T-helper 17 cell (primary cell): ENCODE data around the gene TJP1. TPM values are rescaled to one million over a fixed set of nuclear protein-coding genes. Genes with fewer than 3 reads are reported as not detected.
"Not testable (repeated sequence)": the region's sequence is repeated elsewhere in the genome, so short reads cannot be mapped to it uniquely, and the experiment has no call there.

ENCODE experiments used
- ATAC-seq: fragments of 150-1000 bp; cut with Tn5 transposase; 2 replicates; pipeline ENCODE4 v1.10.0; 2021; ENCODE audit warnings: mild to moderate bottlenecking, moderate library complexity
- DNase-seq, 3 donors: peaks; one replicate each; pipeline versions ENCODE4 v3.0.0 to v3.0.0-alpha.2; 2020 to 2021
- H3K9me3 ChIP-seq: one replicate; pipeline ENCODE4 v1.7.0; 2013; ENCODE audit warnings: low read length, mild to moderate bottlenecking; ENCODE audit not compliant: control insufficient read depth, poor library complexity, severe bottlenecking
- H3K27ac Mint-ChIP-seq: one replicate; pipeline ENCODE4 v1.8.0; 2022; ENCODE audit warnings: mild to moderate bottlenecking, moderate library complexity, mixed read lengths
- H3K27me3 Mint-ChIP-seq: one replicate; pipeline ENCODE4 v1.8.0; 2022; ENCODE audit warnings: mixed read lengths
- H3K36me3 Mint-ChIP-seq: one replicate; pipeline ENCODE4 v1.8.0; 2022; ENCODE audit warnings: low read depth, mixed read lengths
- H3K4me1 Mint-ChIP-seq: one replicate; pipeline ENCODE4 v1.8.0; 2022; ENCODE audit warnings: mild to moderate bottlenecking, mixed read lengths
- H3K4me3 Mint-ChIP-seq: one replicate; pipeline ENCODE4 v1.8.0; 2022; ENCODE audit warnings: mild to moderate bottlenecking, moderate library complexity, mixed read lengths
- total RNA-seq, 4 donors: library from RNA in 2 of 4; stranded (reverse) in 2 of 4; gene quantifications; one replicate each; pipeline ENCODE4 v1.2.3 and lab custom pipeline; 2022 to 2026

The TJP1 gene
- total RNA-seq, 2 donors from 2014 or later = 0.16 TPM; not detected in 1

DNA sequence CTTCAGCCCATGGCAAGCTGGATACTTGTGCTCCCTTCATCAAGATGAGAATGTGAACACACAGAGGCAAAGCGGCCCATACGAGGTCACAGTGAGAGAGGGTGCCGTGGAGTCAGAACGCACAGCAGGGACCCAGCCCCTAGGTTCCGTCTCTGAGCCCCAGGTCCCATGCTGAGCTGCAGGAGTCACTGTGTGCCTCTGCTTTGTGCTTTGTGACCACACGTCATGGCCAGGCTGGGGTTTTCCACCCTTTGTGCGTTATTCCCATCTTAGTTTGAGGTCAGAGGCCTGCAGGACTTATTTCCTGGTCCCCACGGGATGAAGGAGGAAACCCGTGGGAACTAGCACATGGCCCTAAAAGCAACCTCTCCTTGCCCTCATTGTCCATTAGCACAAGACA, 140.3 kb downstream of the TJP1 start:
- no peaks in the 10 kb centered on the region for H3K9me3 ChIP-seq

DNA sequence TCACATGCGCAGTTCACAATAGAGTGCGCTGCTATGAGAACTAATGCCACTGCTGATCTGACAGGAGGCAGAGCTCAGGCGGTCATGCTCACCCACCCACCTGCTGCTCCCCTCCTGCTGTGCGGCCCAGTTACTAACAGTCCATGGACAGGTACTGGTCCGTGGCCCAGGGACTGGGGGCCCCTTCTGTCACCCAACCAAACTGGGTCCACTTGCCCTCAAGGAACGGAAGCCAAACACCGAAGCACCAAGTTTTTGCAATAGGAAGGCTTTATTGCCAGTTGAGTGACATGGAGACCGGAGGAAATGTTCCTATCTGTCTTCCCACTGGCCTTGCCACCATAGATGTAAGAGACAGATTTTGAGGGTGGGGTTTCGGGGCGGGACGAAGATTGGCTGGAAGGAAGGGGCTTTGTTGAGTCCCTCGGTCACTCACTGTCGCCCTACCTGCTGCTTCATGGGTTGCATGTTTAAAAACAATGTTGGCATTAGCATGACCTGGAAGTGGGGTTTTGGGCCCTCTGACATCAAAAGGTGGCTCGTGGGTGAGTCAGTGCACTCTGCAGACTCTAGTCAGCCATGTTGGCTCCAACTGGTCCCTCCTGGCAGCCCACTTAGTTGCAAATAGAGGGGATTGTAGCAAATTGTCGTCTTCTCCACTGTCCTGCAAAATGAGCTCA, 141.0 kb downstream of the TJP1 start:
- no peak for DNase-seq
- Mint-ChIP-seq H3K4me1 (no peaks in the 10 kb centered on the region), H3K27ac (no peak overlapping the region), H3K36me3 (no peaks in the 10 kb centered on the region), H3K4me3 (no peak overlapping the region), H3K27me3 (peaks cover 33% of the 10 kb centered on the region)
- no peak for ATAC-seq
- H3K9me3 ChIP-seq = no peaks in the 10 kb centered on the region

More for the DNA sequence above, 140.3 kb downstream of the TJP1 start:
- Mint-ChIP-seq H3K27ac (no peak overlapping the region), H3K36me3 (no peaks in the 10 kb centered on the region), H3K4me3 (no peak overlapping the region), H3K27me3 (peaks cover 34% of the 10 kb centered on the region), H3K4me1 (no peaks in the 10 kb centered on the region)
- no peak for ATAC-seq
- no peak for DNase-seq

DNA sequence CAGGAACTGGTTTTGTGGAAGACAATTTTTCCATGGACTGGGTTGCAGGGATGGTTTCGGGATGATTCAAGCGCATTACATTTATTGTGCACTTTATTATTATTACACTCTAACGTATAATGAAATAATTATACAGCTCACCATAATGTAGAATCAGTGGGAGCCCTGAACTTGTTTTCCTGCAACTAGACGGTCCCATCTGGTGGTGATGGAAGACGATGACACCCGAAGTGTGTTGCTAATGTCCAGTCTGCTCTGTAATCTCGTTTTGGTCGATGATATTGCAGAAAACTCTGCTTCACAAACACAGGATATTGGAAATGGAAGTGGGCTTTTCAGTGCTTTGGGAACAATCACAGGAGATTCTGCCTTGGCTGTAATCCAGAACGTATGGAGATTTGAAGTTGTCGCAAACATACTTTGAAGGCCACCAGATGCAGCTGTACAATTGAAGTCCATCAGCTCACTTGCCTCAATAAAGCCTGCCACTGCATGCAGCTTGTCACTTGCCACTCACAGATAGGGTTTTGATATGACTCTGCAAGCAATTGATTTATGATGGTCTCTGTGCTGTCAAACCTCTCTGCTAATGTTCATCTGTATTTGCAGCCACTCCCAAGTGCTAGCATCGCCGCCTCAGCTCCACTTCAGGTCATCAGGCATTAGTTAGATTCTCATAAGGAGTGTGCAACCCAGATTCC, 141.7 kb downstream of the TJP1 start:
- Mint-ChIP-seq H3K4me1 (no peaks in the 10 kb centered on the region), H3K27ac (no peak overlapping the region), H3K27me3 (peaks cover 30% of the 10 kb centered on the region), H3K36me3 (no peaks in the 10 kb centered on the region), H3K4me3 (no peak overlapping the region)
- H3K9me3 ChIP-seq = no peaks in the 10 kb centered on the region
- DNase-seq = no peak
- no peak for ATAC-seq

- Mint-ChIP-seq H3K27me3 (peaks cover 37% of the 10 kb centered on the region), H3K4me1 (peaks cover 2% of the 10 kb centered on the region), H3K36me3 (peaks cover 2% of the 10 kb centered on the region), H3K27ac (no peak overlapping the region), H3K4me3 (no peak overlapping the region)
- ATAC-seq = no peak
- H3K9me3 ChIP-seq = no peaks in the 10 kb centered on the region
- DNase-seq = no peak
These were observed 143.7 kb downstream of the TJP1 start for GRCh38 chr15:29678504-29679034.

GRCh38 chr15:29677871-29678461, 144.3 kb downstream of the TJP1 start:
- peaks cover 43% of the 10 kb centered on the region for H3K27me3 Mint-ChIP-seq
- peaks cover 2% of the 10 kb centered on the region for H3K4me1 Mint-ChIP-seq
- ATAC-seq (no peak), DNase-seq (no peak)
- H3K36me3 Mint-ChIP-seq = peaks cover 2% of the 10 kb centered on the region
- no peak overlapping the region for H3K4me3 Mint-ChIP-seq
- no peak overlapping the region for H3K27ac Mint-ChIP-seq
- H3K9me3 ChIP-seq = no peaks in the 10 kb centered on the region

GRCh38 chr15:29677455-29677854, 144.8 kb downstream of the TJP1 start:
- peaks cover 2% of the 10 kb centered on the region for H3K4me1 Mint-ChIP-seq
- no peaks in the 10 kb centered on the region for H3K9me3 ChIP-seq

DNA sequence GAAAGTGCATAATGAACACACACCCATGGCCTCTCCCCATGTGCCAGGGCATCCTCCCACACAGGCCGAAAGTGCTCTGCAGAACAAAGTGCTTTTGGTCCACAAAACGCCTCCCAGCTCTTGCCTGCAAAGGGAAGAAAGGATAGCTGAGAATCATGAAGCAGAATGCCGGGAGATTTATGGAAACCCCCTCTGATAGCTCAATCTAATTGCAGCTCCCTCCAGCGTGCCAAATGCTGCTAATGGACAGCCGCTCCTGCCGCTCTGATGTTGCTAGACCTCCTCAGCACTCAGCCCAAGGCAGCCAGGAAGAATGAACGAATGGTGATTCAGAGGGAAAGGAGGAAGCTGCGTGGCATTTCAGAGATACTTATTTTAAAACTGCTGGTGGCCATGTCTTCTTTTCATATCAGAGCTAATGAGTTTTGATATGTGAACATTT, 145.3 kb downstream of the TJP1 start:
- Mint-ChIP-seq H3K4me3 (no peak overlapping the region), H3K27me3 (peaks cover 44% of the 10 kb centered on the region), H3K36me3 (peaks cover 2% of the 10 kb centered on the region), H3K4me1 (peaks cover 2% of the 10 kb centered on the region), H3K27ac (no peak overlapping the region)
- no peak for DNase-seq
- no peaks in the 10 kb centered on the region for H3K9me3 ChIP-seq
- ATAC-seq = no peak

More at GRCh38 chr15:29677455-29677854, 144.8 kb downstream of the TJP1 start:
- no peak for ATAC-seq
- DNase-seq = no peak
- peaks cover 44% of the 10 kb centered on the region for H3K27me3 Mint-ChIP-seq
- H3K36me3 Mint-ChIP-seq = peaks cover 2% of the 10 kb centered on the region
- H3K27ac Mint-ChIP-seq = no peak overlapping the region
- no peak overlapping the region for H3K4me3 Mint-ChIP-seq

DNA sequence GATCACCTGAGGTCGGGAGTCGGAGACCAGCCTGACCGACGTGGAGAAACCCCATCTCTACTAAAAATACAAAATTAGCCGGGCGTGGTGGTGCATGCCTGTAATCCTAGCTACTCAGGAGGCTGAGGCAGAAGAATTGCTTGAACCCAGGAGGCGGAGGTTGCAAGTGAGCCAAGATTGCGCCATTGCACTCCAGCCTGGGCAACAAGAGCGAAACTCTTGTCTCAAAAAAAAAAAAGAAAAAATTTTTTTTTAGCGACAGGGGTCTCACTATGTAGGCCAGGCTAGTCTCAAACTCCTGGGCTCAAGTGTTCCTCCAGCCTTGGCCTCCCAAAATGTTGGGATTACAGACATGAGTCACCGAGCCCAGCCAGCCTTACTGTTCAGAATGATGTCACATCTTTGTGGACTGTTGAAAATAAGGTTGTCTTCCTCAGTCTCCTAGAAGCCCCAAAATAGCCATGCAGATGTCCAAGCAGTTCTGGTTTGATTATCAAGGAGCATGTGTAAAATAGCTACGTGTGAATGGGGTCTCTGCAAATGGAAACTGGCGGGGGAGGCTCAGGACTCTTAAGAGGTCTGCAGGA, 145.8 kb downstream of the TJP1 start:
- DNase-seq, H3K27ac Mint-ChIP-seq, ATAC-seq, H3K4me3 Mint-ChIP-seq, H3K36me3 Mint-ChIP-seq, H3K4me1 Mint-ChIP-seq, H3K9me3 ChIP-seq: not testable (repeated sequence)
- peaks cover 44% of the 10 kb centered on the region for H3K27me3 Mint-ChIP-seq

DNA sequence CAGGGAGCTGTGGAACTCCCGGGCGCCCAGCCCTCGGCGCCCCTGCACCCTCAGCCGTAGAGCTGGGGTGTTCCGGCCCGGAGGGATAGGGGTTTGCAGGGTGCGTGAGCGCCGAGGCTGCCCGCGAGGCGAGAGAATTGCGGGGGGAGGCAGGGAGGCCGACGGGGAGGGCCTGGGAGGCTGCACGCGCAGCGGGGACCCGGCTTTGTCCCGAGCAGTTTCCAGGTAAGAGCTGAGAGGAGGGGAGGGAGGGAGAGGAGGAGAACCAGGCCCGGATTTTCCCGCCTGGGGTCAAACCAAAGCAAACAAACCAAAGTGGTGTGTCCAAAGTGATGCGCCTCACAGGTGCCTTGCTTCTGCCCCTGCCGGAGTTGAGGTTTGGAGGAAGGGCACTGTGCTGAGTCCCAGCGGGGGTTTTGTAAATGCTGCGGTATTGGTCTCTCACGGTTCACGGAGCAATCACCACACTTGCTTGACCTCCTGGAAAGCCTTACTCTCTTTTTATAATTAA, 146.4 kb downstream of the TJP1 start:
- no peak overlapping the region for H3K4me3 Mint-ChIP-seq
- peaks cover 2% of the 10 kb centered on the region for H3K4me1 Mint-ChIP-seq
- H3K27ac Mint-ChIP-seq = no peak overlapping the region
- H3K9me3 ChIP-seq = no peaks in the 10 kb centered on the region
- DNase-seq = no peak
- peaks cover 2% of the 10 kb centered on the region for H3K36me3 Mint-ChIP-seq
- no peak for ATAC-seq
- peaks cover 40% of the 10 kb centered on the region for H3K27me3 Mint-ChIP-seq

GRCh38 chr15:29674661-29675533, 147.4 kb downstream of the TJP1 start:
- Mint-ChIP-seq H3K4me3 (no peak overlapping the region), H3K27me3 (peaks cover 40% of the 10 kb centered on the region), H3K36me3 (peaks cover 2% of the 10 kb centered on the region), H3K4me1 (peaks cover 2% of the 10 kb centered on the region), H3K27ac (no peak overlapping the region)
- H3K9me3 ChIP-seq = no peaks in the 10 kb centered on the region
- DNase-seq (no peak), ATAC-seq (no peak)

DNA sequence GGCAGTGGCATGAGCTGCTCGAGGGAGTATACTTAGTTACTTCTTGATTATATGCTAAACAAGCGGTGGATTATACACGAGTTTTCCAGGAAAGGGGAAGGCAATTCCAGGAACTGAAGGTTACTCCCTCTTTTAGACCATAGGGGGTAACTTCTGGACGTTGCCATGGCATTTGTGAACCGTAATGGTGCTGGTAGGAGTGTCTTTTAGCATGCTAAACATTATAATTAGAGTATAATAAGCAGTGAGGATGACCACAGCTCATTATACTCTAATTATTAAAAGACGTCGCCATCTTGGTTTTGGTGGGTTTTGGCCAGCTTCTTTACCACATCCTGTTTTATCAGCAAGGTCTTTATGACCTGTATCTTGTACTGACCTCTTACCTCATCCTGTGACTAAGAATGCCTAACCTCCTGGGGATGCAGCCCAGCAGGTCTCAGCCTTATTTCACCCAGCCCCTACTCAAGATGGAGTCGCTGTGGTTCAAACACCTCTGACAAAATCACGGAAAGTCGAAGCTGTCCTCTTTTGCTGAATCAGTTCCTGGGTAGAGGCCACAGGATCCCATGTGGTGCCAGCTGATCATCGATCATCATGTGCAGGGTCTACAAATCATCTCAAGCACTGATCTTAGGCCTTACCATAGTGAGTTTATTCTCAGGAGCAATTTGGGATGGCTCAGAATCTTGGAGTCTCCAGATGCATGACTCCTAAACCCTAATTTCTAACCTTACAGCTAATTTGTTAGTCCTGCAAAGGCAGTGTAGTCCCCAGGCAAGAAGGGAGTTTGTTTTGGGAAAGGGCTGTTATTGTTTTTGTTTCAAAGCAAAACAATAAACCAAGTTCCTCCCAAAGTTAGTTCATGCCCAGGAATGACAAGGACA, 149.1 kb downstream of the TJP1 start:
- peaks cover 2% of the 10 kb centered on the region for H3K36me3 Mint-ChIP-seq
- no peak overlapping the region for H3K27ac Mint-ChIP-seq
- H3K27me3 Mint-ChIP-seq = peaks cover 31% of the 10 kb centered on the region
- ATAC-seq (no peak), DNase-seq (no peak)
- H3K4me3 Mint-ChIP-seq = no peak overlapping the region
- no peaks in the 10 kb centered on the region for H3K9me3 ChIP-seq
- peaks cover 2% of the 10 kb centered on the region for H3K4me1 Mint-ChIP-seq
